HG02759 (cell line): Measurements from ENCODE around the gene NXPE2.

Experiments
- ATAC-seq: cut with Tn5 transposase; IDR thresholded peaks from one replicate; pipeline ENCODE4 v1.9.1; 2021; ENCODE audit warnings: mild to moderate bottlenecking, moderate library complexity; ENCODE audit not compliant: unreplicated experiment

The NXPE2 gene

DNA sequence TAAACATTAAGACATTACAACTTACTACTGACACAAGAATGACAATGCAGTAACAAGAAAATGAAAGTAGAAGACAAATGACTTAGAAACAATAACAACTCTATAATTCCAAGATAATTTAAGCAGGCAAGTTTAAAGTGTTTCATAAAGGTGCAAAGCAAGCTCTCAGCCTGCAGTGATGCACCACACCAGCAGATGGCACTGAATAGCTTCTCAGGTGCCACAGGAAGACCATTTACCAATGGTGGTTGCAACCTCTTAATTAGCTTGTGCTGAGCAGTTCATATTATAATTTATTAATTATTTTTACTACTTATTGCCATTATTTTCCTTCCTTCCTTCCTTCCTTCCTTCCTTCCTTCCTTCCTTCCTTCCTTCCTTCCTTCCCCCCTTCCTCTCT lies 60.6 kb downstream of the NXPE2 start:
- ATAC-seq, result no peak

- no peak for ATAC-seq
Observed at GRCh38 chr11:114745150-114745671, 66.9 kb downstream of the NXPE2 start.

DNA sequence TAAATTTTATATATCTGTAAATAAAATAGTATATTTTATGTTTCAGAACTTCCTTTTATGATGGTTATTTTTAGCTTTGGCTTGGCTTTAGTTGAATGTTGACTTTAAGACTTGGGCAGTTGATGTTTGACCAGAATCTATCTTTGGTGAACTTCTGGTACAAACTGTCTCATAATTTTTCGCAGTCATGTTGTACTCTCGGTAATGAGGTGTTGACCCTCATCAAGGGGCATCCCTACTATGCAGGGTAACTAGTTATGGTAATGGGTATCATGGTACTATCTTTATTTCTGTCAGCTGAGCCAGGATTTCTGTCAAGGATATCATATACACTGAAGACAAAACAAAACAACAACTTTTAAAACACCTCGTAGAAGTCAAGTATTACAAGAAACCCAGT lies 67.7 kb downstream of the NXPE2 start:
- ATAC-seq, result no peak
